Neutrophil (primary cell): Measurements from ENCODE around the gene ANKS1B.

ENCODE experiments used
- H3K27ac ChIP-seq: fragments of 200-600 bp; sonication (generic); 2 replicates; pipeline ENCODE4 v1.5.1; 2016; ENCODE audit warnings: mild to moderate bottlenecking, moderate library complexity
- H3K27me3 ChIP-seq: fragments of 200-600 bp; sonication (generic); 2 replicates; pipeline ENCODE4 v1.6.0; 2016; ENCODE audit warnings: mild to moderate bottlenecking
- H3K36me3 ChIP-seq: fragments of 200-600 bp; sonication (generic); 2 replicates; pipeline ENCODE4 v1.5.1; 2017
- H3K4me1 ChIP-seq, 2 experiments: fragments of 200-600 bp in 1 of 2; sonication (generic) in 1 of 2; 1 replicate in 1 of 2; 2 replicates in 1 of 2; pipeline versions ENCODE4 v1.5.1 to v1.6.1; 2013 to 2016; ENCODE audit warnings: low read depth in 1 of 2, low read length in 1 of 2, mild to moderate bottlenecking in 1 of 2, moderate library complexity in 1 of 2; ENCODE audit not compliant: control insufficient read depth in 1 of 2, insufficient read depth in 1 of 2
- H3K4me3 ChIP-seq, 2 experiments: fragments of 200-600 bp in 1 of 2; sonication (generic) in 1 of 2; 1 replicate in 1 of 2; 2 replicates in 1 of 2; pipeline ENCODE4 v1.5.1; 2013 to 2016; ENCODE audit warnings: low read depth in 1 of 2, low read length in 1 of 2, mild to moderate bottlenecking in 1 of 2, moderate library complexity in 1 of 2
- H3K9me3 ChIP-seq: fragments of 200-600 bp; sonication (generic); 2 replicates; pipeline ENCODE4 v1.5.1; 2016
- CTCF ChIP-seq: fragments of 200-600 bp; sonication (generic); IDR thresholded peaks from 2 replicates; pipeline ENCODE4 v1.5.1; 2016; ENCODE audit warnings: antibody characterized with exemption

The ANKS1B gene

DNA sequence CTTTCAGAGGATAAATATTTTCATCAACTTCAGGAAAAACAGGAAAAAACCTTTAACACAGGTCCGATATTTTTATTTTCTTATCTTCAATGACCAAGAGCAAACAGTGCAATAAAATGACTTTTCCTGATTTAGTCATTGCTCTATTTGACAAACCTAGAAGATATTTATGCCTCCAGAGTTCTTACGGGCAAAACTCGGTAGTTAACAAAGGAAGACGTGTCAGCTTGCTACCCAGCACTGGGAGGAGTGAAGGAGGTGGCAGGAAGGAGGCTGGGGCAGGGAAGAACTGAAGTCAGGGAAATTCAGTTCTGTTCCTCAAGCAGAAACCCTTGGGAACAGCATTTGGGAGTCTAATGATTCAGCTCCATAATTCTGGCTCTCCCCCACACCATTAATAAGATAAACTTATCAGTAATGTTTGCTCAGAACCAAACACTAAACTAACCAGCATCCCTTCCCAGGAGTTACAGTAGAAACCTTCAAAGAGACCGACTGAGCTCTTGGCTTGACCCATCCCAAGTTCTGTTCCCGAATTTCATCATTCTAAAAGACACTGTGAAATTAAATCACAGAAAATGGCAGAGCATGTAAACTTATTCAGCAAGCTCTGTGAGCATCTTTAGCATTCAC is 1176.4 kb downstream of the ANKS1B start:
- TF ChIP-seq CTCF = no peak
- Histone ChIP-seq H3K4me1 (no peaks in the 10 kb centered on the region), H3K27me3 (peaks cover 50% of the 10 kb centered on the region), H3K27ac (no peak overlapping the region), H3K9me3 (no peaks in the 10 kb centered on the region), H3K4me3 (no peak overlapping the region), H3K36me3 (no peaks in the 10 kb centered on the region)

- H3K27me3 ChIP-seq = peaks cover 50% of the 10 kb centered on the region
- H3K27ac ChIP-seq = no peak overlapping the region
- H3K9me3 ChIP-seq = no peaks in the 10 kb centered on the region
- H3K4me1 ChIP-seq = no peaks in the 10 kb centered on the region
- H3K36me3 ChIP-seq = no peaks in the 10 kb centered on the region
- no peak for TF ChIP-seq CTCF
- no peak overlapping the region for H3K4me3 ChIP-seq
These were observed 1177.5 kb downstream of the ANKS1B start for GRCh38 chr12:98807187-98807586.

- Histone ChIP-seq H3K27ac (no peak overlapping the region), H3K27me3 (peaks cover 38% of the 10 kb centered on the region), H3K4me3 (no peak overlapping the region), H3K36me3 (no peaks in the 10 kb centered on the region), H3K4me1 (no peaks in the 10 kb centered on the region), H3K9me3 (no peaks in the 10 kb centered on the region)
- no peak for TF ChIP-seq CTCF
These were observed 1181.1 kb downstream of the ANKS1B start for GRCh38 chr12:98803468-98804209.

DNA sequence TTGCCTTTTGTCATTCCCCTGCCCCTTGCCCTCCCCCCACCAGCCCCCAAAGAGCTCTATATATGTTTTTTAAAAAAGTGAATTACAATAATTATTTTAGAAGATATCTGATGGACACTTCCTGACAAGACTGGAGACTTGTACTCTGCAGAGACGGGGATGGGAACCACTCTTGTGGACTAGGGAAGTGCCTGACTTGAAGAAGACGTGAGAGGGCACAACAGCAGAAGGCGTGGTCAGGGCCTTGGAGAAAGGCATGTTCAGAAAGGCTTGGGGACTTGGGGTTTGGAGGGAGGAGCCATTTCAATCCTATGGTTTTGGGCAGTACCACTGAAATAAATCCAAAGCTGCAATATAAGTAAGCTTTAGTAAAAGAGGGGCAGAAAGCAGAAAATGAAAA is 1184.9 kb downstream of the ANKS1B start:
- TF ChIP-seq CTCF = no peak

GRCh38 chr12:98799146-98799810 is 1185.5 kb downstream of the ANKS1B start:
- Histone ChIP-seq H3K4me1 (no peaks in the 10 kb centered on the region), H3K9me3 (no peaks in the 10 kb centered on the region), H3K4me3 (no peak overlapping the region), H3K27ac (no peak overlapping the region), H3K36me3 (no peaks in the 10 kb centered on the region), H3K27me3 (peaks cover 18% of the 10 kb centered on the region)
- TF ChIP-seq CTCF = no peak

More for the DNA sequence above, 1184.9 kb downstream of the ANKS1B start:
- no peaks in the 10 kb centered on the region for H3K4me1 ChIP-seq
- no peak overlapping the region for H3K27ac ChIP-seq
- no peaks in the 10 kb centered on the region for H3K9me3 ChIP-seq
- H3K36me3 ChIP-seq = no peaks in the 10 kb centered on the region
- peaks cover 23% of the 10 kb centered on the region for H3K27me3 ChIP-seq
- H3K4me3 ChIP-seq = no peak overlapping the region
